Adrenal gland (tissue), 12 donors: ENCODE results near the gene STK17B. TPM values are rescaled to one million over a fixed set of nuclear protein-coding genes. Genes with fewer than 3 reads are reported as not detected.
"Not testable (repeated sequence)": the region's sequence is repeated elsewhere in the genome, so short reads cannot be mapped to it uniquely, and the experiment has no call there.

Experiments used
- DNase-seq, 7 donors: peaks; one replicate each; pipeline ENCODE4 v3.0.0-alpha.2; 2019 to 2020
- H3K27ac ChIP-seq, 5 donors: fragments of 200-600 bp; sonication (generic) in 4 of 5; 1 replicate in 3 of 5; 2 replicates in 2 of 5; pipeline versions ENCODE4 v1.5.1 to v1.8.0; 2016 to 2020; ENCODE audit warnings: mild to moderate bottlenecking in 1 of 5
- H3K27me3 ChIP-seq: fragments of 200-600 bp; 2 replicates; pipeline ENCODE4 v1.8.0; 2021
- H3K36me3 ChIP-seq, 2 donors: fragments of 200-600 bp; replicated peaks in 1 of 2; 1 replicate in 1 of 2; 2 replicates in 1 of 2; pipeline versions ENCODE4 v1.5.1 to v1.8.0; 2018 to 2022
- H3K4me1 ChIP-seq, 2 donors: fragments of 200-600 bp; replicated peaks in 1 of 2; 1 replicate in 1 of 2; 2 replicates in 1 of 2; pipeline versions ENCODE4 v1.5.1 to v1.8.0; 2018 to 2021
- H3K4me3 ChIP-seq, 4 donors: fragments of 200-600 bp; sonication (generic) in 3 of 4; one replicate each; pipeline ENCODE4 v1.5.1; 2016 to 2018
- H3K9me3 ChIP-seq, 3 donors: fragments of 200-600 bp; sonication (generic) in 1 of 3; replicated peaks in 1 of 3; 1 replicate in 2 of 3; 2 replicates in 1 of 3; pipeline versions ENCODE4 v1.5.1 to v1.8.0; 2016 to 2021
- POLR2A ChIP-seq, 2 donors: fragments of 450-650 bp; IDR thresholded peaks; one replicate each; pipeline ENCODE4 v1.6.1; 2017; ENCODE audit warnings: antibody characterized with exemption in 2 of 2, mild to moderate bottlenecking in 2 of 2, moderate library complexity in 1 of 2
- WGBS, 4 donors: extraction: QIAGEN DNeasy Blood & Tissue Kit in 2 of 4; methylation state at CpG; one replicate each; pipeline versions ENCODE4 v1.1.5 to v1.1.7; 2013 to 2017; 5-methylcytosine and 5-hydroxymethylcytosine counted together
- intact Hi-C, 2 donors: fragments of 100-400 bp; cut with DNase I; formaldehyde crosslinking; loops; one replicate each; pipeline versions ENCODE4 v1.14.1 to v1.15.0; 2022 to 2023
- polyA plus RNA-seq, 3 donors: library from polyadenylated mRNA; stranded (reverse); fragments of 200-250 nt in 2 of 3; fragments of 350-450 nt in 1 of 3; fragmentation: Illumina TruSeq in 1 of 3; extraction: RNeasy Lipid Tissue Mini Kit (QIAGEN cat#74804) in 1 of 3; gene quantifications; one replicate each; pipeline ENCODE4 v1.2.3, GENCODE V29; 2013 to 2014
- total RNA-seq, 9 donors: library from RNA; depleted of rRNA in 4 of 9; stranded (reverse); fragments of >200 nt in 4 of 9; fragments of 120-200 nt in 1 of 9; fragmentation: NEBNext Ultra II Directional in 1 of 9; extraction: Animal tissue kit (Norgen Biotek cat#: 25700) in 1 of 9; gene quantifications; one replicate each; pipeline versions ENCODE4 v1.1.0 to v1.2.4, GENCODE V29; 2013 to 2023
- TF ChIP-seq, protein P1 (sequence below), 6 experiments: fragments of 450-650 bp in 4 of 6; fragments of 200-600 bp in 2 of 6; sonication (generic) in 1 of 6; IDR thresholded peaks; 1 replicate in 5 of 6; 2 replicates in 1 of 6; pipeline versions ENCODE4 v1.5.1 to v1.8.0; 2016 to 2021; ENCODE audit warnings: antibody characterized with exemption in 6 of 6, mild to moderate bottlenecking in 2 of 6, moderate library complexity in 1 of 6
- donor health status: healthy with polysubstance abuse.
- donor health status: Bipolar disorder and iron deficiency.
- donor health status: DM: yes; HTN: yes; CAD: no.
- donor health status: DM: no; HTN: no; CAD: no.
- donor health status: DM: no; HTN: no; CAD: no.
- donor health status: DM: yes; HTN: yes; CAD: no.

STK17B gene
- total and polyA plus RNA-seq, 12 donors = 3.6 to 35.0 (median 15.5) TPM

DNA sequence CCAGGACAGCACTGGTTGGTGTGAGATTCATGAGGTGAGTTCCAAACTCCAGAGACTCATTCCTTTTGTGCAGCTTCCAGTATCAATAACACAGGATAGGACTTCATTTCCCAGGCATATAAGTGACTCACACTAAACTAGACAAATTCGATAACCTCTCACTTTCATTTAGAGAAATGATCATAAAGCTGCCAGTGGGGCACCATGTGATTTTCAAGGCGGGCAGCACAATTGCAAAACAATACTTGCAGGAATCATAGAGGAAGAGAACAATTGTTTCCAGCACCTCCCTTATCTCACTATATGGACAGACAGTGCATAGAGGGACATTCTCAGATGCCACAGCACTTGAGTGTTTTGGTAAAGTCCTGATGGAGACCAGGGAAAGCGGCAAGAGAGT lies 71.5 kb downstream of the STK17B start:
- DNase-seq = no peak

GRCh38 chr2:196097864-196098660 lies 73.3 kb downstream of the STK17B start:
- WGBS, 4 donors = 78 to 93% (median 85%) methylated on average over 6 of the region's 6 CpGs
- no peaks in the 10 kb centered on the region for H3K27me3 ChIP-seq
- TF ChIP-seq POLR2A (IDR thresholded peaks at IDR 0.05) = no peak
- TF ChIP-seq, protein P1, sequence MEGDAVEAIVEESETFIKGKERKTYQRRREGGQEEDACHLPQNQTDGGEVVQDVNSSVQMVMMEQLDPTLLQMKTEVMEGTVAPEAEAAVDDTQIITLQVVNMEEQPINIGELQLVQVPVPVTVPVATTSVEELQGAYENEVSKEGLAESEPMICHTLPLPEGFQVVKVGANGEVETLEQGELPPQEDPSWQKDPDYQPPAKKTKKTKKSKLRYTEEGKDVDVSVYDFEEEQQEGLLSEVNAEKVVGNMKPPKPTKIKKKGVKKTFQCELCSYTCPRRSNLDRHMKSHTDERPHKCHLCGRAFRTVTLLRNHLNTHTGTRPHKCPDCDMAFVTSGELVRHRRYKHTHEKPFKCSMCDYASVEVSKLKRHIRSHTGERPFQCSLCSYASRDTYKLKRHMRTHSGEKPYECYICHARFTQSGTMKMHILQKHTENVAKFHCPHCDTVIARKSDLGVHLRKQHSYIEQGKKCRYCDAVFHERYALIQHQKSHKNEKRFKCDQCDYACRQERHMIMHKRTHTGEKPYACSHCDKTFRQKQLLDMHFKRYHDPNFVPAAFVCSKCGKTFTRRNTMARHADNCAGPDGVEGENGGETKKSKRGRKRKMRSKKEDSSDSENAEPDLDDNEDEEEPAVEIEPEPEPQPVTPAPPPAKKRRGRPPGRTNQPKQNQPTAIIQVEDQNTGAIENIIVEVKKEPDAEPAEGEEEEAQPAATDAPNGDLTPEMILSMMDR (IDR thresholded peaks at IDR 0.05) = no peak
- intact Hi-C loops = no loop called here
- H3K9me3 ChIP-seq = no peaks in the 10 kb centered on the region
- H3K27ac ChIP-seq = no peak overlapping the region
- H3K4me3 ChIP-seq = no peak overlapping the region
- no peaks in the 10 kb centered on the region for H3K36me3 ChIP-seq
- H3K4me1 ChIP-seq = peaks cover 0 to 10% of the 10 kb centered on the region in 2 donors
- DNase-seq = no peak

More for the DNA sequence above, 71.5 kb downstream of the STK17B start:
- H3K4me3 ChIP-seq = no peak overlapping the region
- H3K27me3 ChIP-seq = no peaks in the 10 kb centered on the region
- intact Hi-C loops = no loop called here
- TF ChIP-seq, protein P1 (IDR thresholded peaks at IDR 0.05) = no peak
- no peak for TF ChIP-seq POLR2A (IDR thresholded peaks at IDR 0.05)
- 77 to 91% (median 82%) methylated on average over 3 of the region's 3 CpGs for WGBS, 4 donors
- no peaks in the 10 kb centered on the region for H3K9me3 ChIP-seq
- no peaks in the 10 kb centered on the region for H3K36me3 ChIP-seq
- H3K27ac ChIP-seq = no peak overlapping the region
- H3K4me1 ChIP-seq = peaks cover 0 to 10% of the 10 kb centered on the region in 2 donors

- 79 to 86% (median 85%) methylated on average over 5 of the region's 5 CpGs for WGBS, 4 donors
- H3K4me1 ChIP-seq = peaks cover 0 to 10% of the 10 kb centered on the region in 2 donors
- TF ChIP-seq POLR2A (IDR thresholded peaks at IDR 0.05) = no peak
- TF ChIP-seq, protein P1 (IDR thresholded peaks at IDR 0.05) = no peak
These were observed 74.2 kb downstream of the STK17B start for GRCh38 chr2:196096982-196097745.

GRCh38 chr2:196096264-196096663 lies 75.1 kb downstream of the STK17B start:
- Histone ChIP-seq H3K27me3 (no peaks in the 10 kb centered on the region), H3K9me3 (no peaks in the 10 kb centered on the region), H3K27ac (no peak overlapping the region), H3K36me3 (no peaks in the 10 kb centered on the region), H3K4me3 (no peak overlapping the region), H3K4me1 (peaks cover 0 to 5% of the 10 kb centered on the region in 2 donors)
- no peak for DNase-seq
- intact Hi-C loops = no loop called here
- TF ChIP-seq POLR2A (IDR thresholded peaks at IDR 0.05) = no peak
- TF ChIP-seq, protein P1 (IDR thresholded peaks at IDR 0.05) = no peak
- WGBS, 4 donors = 81 to 95% (median 90%) methylated on average over 4 of the region's 4 CpGs

More at GRCh38 chr2:196096982-196097745, 74.2 kb downstream of the STK17B start:
- Histone ChIP-seq H3K36me3 (no peaks in the 10 kb centered on the region), H3K27me3 (no peaks in the 10 kb centered on the region), H3K9me3 (no peaks in the 10 kb centered on the region), H3K27ac (no peak overlapping the region), H3K4me3 (no peak overlapping the region)
- intact Hi-C loops = no loop called here
- DNase-seq = no peak

DNA sequence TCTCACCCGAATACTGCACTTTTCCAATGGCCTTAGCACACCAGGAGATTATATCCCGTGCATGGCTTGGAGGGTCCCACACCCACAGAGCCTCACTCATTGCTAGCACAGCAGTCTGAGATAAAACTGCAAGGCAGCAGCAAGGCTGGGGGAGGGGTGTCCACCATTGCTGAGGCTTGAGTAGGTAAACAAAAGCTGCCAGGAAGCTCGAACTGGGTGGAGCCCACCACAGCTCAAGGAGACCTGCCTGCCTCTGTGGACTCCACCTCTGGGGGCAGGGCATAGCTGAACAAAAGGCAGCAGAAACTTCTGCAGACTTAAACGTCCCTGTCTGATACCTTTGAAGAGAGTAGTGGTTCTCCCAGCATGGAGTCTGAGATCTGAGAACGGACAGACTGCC lies 81.9 kb downstream of the STK17B start:
- H3K36me3 ChIP-seq, H3K4me1 ChIP-seq, H3K9me3 ChIP-seq, H3K4me3 ChIP-seq, intact Hi-C loops, DNase-seq, H3K27ac ChIP-seq, H3K27me3 ChIP-seq: not testable (repeated sequence)
- WGBS, 4 donors = 68 to 86% (median 79%) methylated on average over 3 to 5 of the region's 5 CpGs
